ENCODE data around the gene ZDHHC13. TPM values are rescaled to one million over a fixed set of nuclear protein-coding genes. Genes with fewer than 3 reads are reported as not detected.

ZDHHC13 gene
- total and polyA plus RNA-seq, 2 of the 8 experiments (the other 6 are each of a cell fraction or from before 2014, with no cell fraction given), result 22.4 to 24.1 TPM

Other genes with a start within 250 kb of the ZDHHC13 start
- gene MRGPRX1, start 177.8 kb upstream of the ZDHHC13 start, total RNA-seq (2021; fragmentation: NEBNext Ultra II Directional; extraction: Animal tissue kit (Norgen Biotek cat#: 25700)), result not detected in 2 replicates
- gene MRGPRX1, start 177.8 kb upstream of the ZDHHC13 start, polyA plus RNA-seq (2011; rRNA removed), result not detected in 2 replicates
- gene MRGPRX2, start 56.5 kb upstream of the ZDHHC13 start, total RNA-seq (2021; fragmentation: NEBNext Ultra II Directional; extraction: Animal tissue kit (Norgen Biotek cat#: 25700)), result not detected in 2 replicates
- not detected in 2 replicates for gene MRGPRX2, start 56.5 kb upstream of the ZDHHC13 start, polyA plus RNA-seq (2011; rRNA removed)
- gene CSRP3, start 84.8 kb downstream of the ZDHHC13 start, total RNA-seq (2021; fragmentation: NEBNext Ultra II Directional; extraction: Animal tissue kit (Norgen Biotek cat#: 25700)), result not detected in 2 replicates
- gene CSRP3, start 84.8 kb downstream of the ZDHHC13 start, polyA plus RNA-seq (2011; rRNA removed), result not detected in 2 replicates
- 11.4 and 11.5 TPM in 2 replicates for gene E2F8, start 123.8 kb downstream of the ZDHHC13 start, total RNA-seq (2021; fragmentation: NEBNext Ultra II Directional; extraction: Animal tissue kit (Norgen Biotek cat#: 25700))
- gene E2F8, start 123.8 kb downstream of the ZDHHC13 start, polyA plus RNA-seq (2011; rRNA removed), result 3.8 and 5.4 TPM in 2 replicates